IMR-90 (cell line): Measurements from ENCODE around the gene PSMA7. TPM values are rescaled to one million over a fixed set of nuclear protein-coding genes. Genes with fewer than 3 reads are reported as not detected.

Source experiments
- ATAC-seq: fragments of 200-7000 bp; cut with Tn5 transposase; 2 replicates; pipeline ENCODE4 v1.9.1; 2020; ENCODE audit warnings: low read depth, mild to moderate bottlenecking, moderate library complexity
- BruUV-seq: library from RNA; stranded (reverse); fragments of 400-500 nt; replicated peaks from 2 replicates; lab custom pipeline; 2021; lab: Mats Ljungman, UMichigan
- CTCF ChIA-PET: fragments of 300-600 bp; formaldehyde crosslinking; extraction: SDS; loops from one replicate; lab custom pipeline; 2021; ENCODE audit warnings: antibody characterized with exemption; lab: Yijun Ruan, JAX
- POLR2A ChIA-PET: fragments of 300-600 bp; sonication (Branson Sonifier 250); formaldehyde crosslinking; loops from one replicate; lab custom pipeline; 2022; ENCODE audit warnings: antibody characterized with exemption; ENCODE audit not compliant: unreplicated experiment; lab: Charles Lee
- DNase-seq: peaks from one replicate; pipeline ENCODE4 v3.0.0; 2013
- H2AFZ ChIP-seq: replicated peaks from 2 replicates; pipeline ENCODE3; 2013; ENCODE audit warnings: low read length, mild to moderate bottlenecking; ENCODE audit not compliant: poor library complexity
- H2AK5ac ChIP-seq: 2 replicates; pipeline ENCODE4 v1.6.1; 2013; ENCODE audit warnings: low read depth, low read length, inconsistent platforms
- H2AK9ac ChIP-seq: replicated peaks from 2 replicates; pipeline ENCODE3; 2013; ENCODE audit warnings: mild to moderate bottlenecking, low read depth, low read length, moderate library complexity; ENCODE audit not compliant: poor library complexity
- H2BK120ac ChIP-seq: 2 replicates; pipeline ENCODE4 v1.6.1; 2013; ENCODE audit warnings: low read depth, low read length, inconsistent platforms
- H2BK15ac ChIP-seq: 3 replicates; pipeline ENCODE4 v1.6.1; 2013; ENCODE audit warnings: low read depth, low read length, inconsistent platforms
- H2BK20ac ChIP-seq: 2 replicates; pipeline ENCODE4 v1.6.1; 2013; ENCODE audit warnings: low read depth, mild to moderate bottlenecking, inconsistent platforms, low read length, moderate library complexity
- H2BK5ac ChIP-seq: 2 replicates; pipeline ENCODE4 v1.6.1; 2013; ENCODE audit warnings: mild to moderate bottlenecking, low read depth, low read length, inconsistent platforms; ENCODE audit not compliant: poor library complexity, severe bottlenecking
- H3K14ac ChIP-seq: replicated peaks from 2 replicates; pipeline ENCODE4 v1.6.1; 2013; ENCODE audit warnings: low read depth, low read length, inconsistent platforms
- H3K18ac ChIP-seq: 2 replicates; pipeline ENCODE4 v1.6.1; 2013; ENCODE audit warnings: low read depth, low read length, control low read depth
- H3K23ac ChIP-seq: 2 replicates; pipeline ENCODE4 v1.6.1; 2013; ENCODE audit warnings: low read depth, low read length, inconsistent platforms
- H3K27ac ChIP-seq: 2 replicates; pipeline ENCODE4 v1.5.1; 2013; ENCODE audit warnings: mild to moderate bottlenecking, control low read depth, low read length; ENCODE audit not compliant: insufficient read depth
- H3K27me3 ChIP-seq: 2 replicates; pipeline ENCODE4 v1.6.1; 2013; ENCODE audit warnings: low read length; ENCODE audit not compliant: control insufficient read depth, insufficient read depth
- H3K36me3 ChIP-seq: 2 replicates; pipeline ENCODE4 v1.6.1; 2013; ENCODE audit warnings: low read length, mixed read lengths; ENCODE audit not compliant: control insufficient read depth, insufficient read depth
- H3K4ac ChIP-seq: 2 replicates; pipeline ENCODE4 v1.6.1; 2013; ENCODE audit warnings: low read depth, low read length, inconsistent platforms
- H3K4me1 ChIP-seq: 2 replicates; pipeline ENCODE4 v1.6.1; 2013; ENCODE audit warnings: low read length, mixed read lengths; ENCODE audit not compliant: control insufficient read depth, insufficient read depth
- H3K4me2 ChIP-seq: 2 replicates; pipeline ENCODE4 v1.6.1; 2013; ENCODE audit warnings: low read depth, mild to moderate bottlenecking, control low read depth, low read length, moderate library complexity
- H3K4me3 ChIP-seq: 2 replicates; pipeline ENCODE4 v1.5.1; 2013; ENCODE audit warnings: low read depth, mild to moderate bottlenecking, control low read depth, low read length, moderate library complexity; ENCODE audit not compliant: insufficient read depth
- H3K56ac ChIP-seq: 2 replicates; pipeline ENCODE4 v1.6.1; 2013; ENCODE audit warnings: low read length, inconsistent platforms; ENCODE audit not compliant: insufficient read depth; ENCODE audit errors: extremely low read depth
- H3K79me1 ChIP-seq, 2 experiments: 2 replicates each; pipeline ENCODE4 v1.6.1; 2013; ENCODE audit warnings: low read length in 2 of 2, inconsistent platforms in 1 of 2, low read depth in 1 of 2
- H3K9ac ChIP-seq: 2 replicates; pipeline ENCODE4 v1.6.1; 2013; ENCODE audit warnings: low read depth, low read length, control low read depth
- H3K9me1 ChIP-seq: 2 replicates; pipeline ENCODE4 v1.6.1; 2013; ENCODE audit warnings: low read length, inconsistent platforms; ENCODE audit not compliant: insufficient read depth
- H3K9me3 ChIP-seq: 2 replicates; pipeline ENCODE4 v1.6.1; 2013; ENCODE audit warnings: low read length; ENCODE audit not compliant: control insufficient read depth, insufficient read depth
- H4K20me1 ChIP-seq: 2 replicates; pipeline ENCODE4 v1.6.1; 2013; ENCODE audit warnings: low read length, inconsistent platforms; ENCODE audit not compliant: insufficient read depth
- H4K5ac ChIP-seq: 2 replicates; pipeline ENCODE4 v1.6.1; 2013; ENCODE audit warnings: mild to moderate bottlenecking, low read depth, low read length, control low read depth
- H4K8ac ChIP-seq, 2 experiments: 2 replicates each; pipeline ENCODE4 v1.6.1; 2013; ENCODE audit warnings: low read depth in 2 of 2, low read length in 2 of 2, control low read depth in 1 of 2, inconsistent platforms in 1 of 2
- H4K91ac ChIP-seq: 2 replicates; pipeline ENCODE4 v1.6.1; 2013; ENCODE audit warnings: low read depth, low read length, inconsistent platforms; ENCODE audit not compliant: insufficient read depth
- BHLHE40 ChIP-seq: fragments of 150-350 bp; IDR thresholded peaks from 2 replicates; pipeline ENCODE4 v1.6.1; 2016; ENCODE audit warnings: mild to moderate bottlenecking, low read depth, low read length
- CEBPB ChIP-seq: IDR thresholded peaks from 2 replicates; pipeline ENCODE4 v1.6.1; 2012; ENCODE audit warnings: low read depth, low read length, improper control_type of control experiment
- FOS ChIP-seq: fragments of 150-350 bp; IDR thresholded peaks from 2 replicates; pipeline ENCODE4 v1.6.1; 2016; ENCODE audit warnings: low read depth, low read length
- MAFK ChIP-seq: IDR thresholded peaks from 2 replicates; pipeline ENCODE4 v1.6.1; 2012; ENCODE audit warnings: low read depth, low read length, improper control_type of control experiment
- MXI1 ChIP-seq: IDR thresholded peaks from 2 replicates; pipeline ENCODE4 v1.6.1; 2012; ENCODE audit warnings: low read depth, mild to moderate bottlenecking, low read length, moderate library complexity, borderline replicate concordance
- NFE2L2 ChIP-seq: fragments of 150-350 bp; IDR thresholded peaks from 2 replicates; pipeline ENCODE4 v1.6.1; 2016; ENCODE audit warnings: low read depth, mild to moderate bottlenecking, low read length
- SMC3 ChIP-seq: fragments of 150-350 bp; IDR thresholded peaks from 2 replicates; pipeline ENCODE4 v1.6.1; 2016; ENCODE audit warnings: low read depth, mild to moderate bottlenecking, antibody characterized with exemption, low read length, moderate library complexity
- WGBS, 2 experiments: methylation state at CpG; one replicate each; pipeline versions ENCODE4 v1.1.5 to v1.1.7; 2013; ENCODE audit warnings: missing lambda C conversion rate in 2 of 2; ENCODE audit not compliant: insufficient read length in 1 of 2; ENCODE audit errors: extremely low coverage in 2 of 2; 5-methylcytosine and 5-hydroxymethylcytosine counted together
- dilution Hi-C: fragments of 300-500 bp; cut with HindIII; formaldehyde crosslinking; loops from one replicate; pipeline ENCODE4 v1.14.3; 2018; ENCODE audit warnings: low sequenced_read_pairs; ENCODE audit not compliant: unreplicated experiment
- in situ Hi-C: fragments of 300-500 bp; cut with MboI; formaldehyde crosslinking; loops from 3 replicates; pipeline ENCODE4 v1.14.3; 2019; ENCODE audit warnings: low sequenced_read_pairs, inconsistent platforms, mixed read lengths
- intact Hi-C: fragments of 100-400 bp; cut with micrococcal nuclease; formaldehyde crosslinking; loops from 2 replicates; pipeline ENCODE4 v1.10.0; 2022
- polyA plus RNA-seq, 3 experiments: library from polyadenylated mRNA; depleted of rRNA; stranded (reverse); fragments of >200 nt; gene quantifications; 2 replicates each; pipeline ENCODE4 v1.2.3, GENCODE V29; 2012; ENCODE audit warnings: low replicate concordance in 1 of 3
- total RNA-seq: library from RNA; depleted of rRNA; stranded (reverse); fragments of >200 nt; gene quantifications from 2 replicates; pipeline ENCODE4 v1.2.3, GENCODE V29; 2012
- TF ChIP-seq, protein P1 (sequence below): fragments of 150-350 bp; IDR thresholded peaks from 2 replicates; pipeline ENCODE4 v1.6.1; 2017; ENCODE audit warnings: mild to moderate bottlenecking, antibody characterized with exemption, low read length, low read depth

Gene PSMA7
- total and polyA plus RNA-seq, 2 of the 4 experiments (the other 2 are of a cell fraction) = 417 to 458 TPM

DNA sequence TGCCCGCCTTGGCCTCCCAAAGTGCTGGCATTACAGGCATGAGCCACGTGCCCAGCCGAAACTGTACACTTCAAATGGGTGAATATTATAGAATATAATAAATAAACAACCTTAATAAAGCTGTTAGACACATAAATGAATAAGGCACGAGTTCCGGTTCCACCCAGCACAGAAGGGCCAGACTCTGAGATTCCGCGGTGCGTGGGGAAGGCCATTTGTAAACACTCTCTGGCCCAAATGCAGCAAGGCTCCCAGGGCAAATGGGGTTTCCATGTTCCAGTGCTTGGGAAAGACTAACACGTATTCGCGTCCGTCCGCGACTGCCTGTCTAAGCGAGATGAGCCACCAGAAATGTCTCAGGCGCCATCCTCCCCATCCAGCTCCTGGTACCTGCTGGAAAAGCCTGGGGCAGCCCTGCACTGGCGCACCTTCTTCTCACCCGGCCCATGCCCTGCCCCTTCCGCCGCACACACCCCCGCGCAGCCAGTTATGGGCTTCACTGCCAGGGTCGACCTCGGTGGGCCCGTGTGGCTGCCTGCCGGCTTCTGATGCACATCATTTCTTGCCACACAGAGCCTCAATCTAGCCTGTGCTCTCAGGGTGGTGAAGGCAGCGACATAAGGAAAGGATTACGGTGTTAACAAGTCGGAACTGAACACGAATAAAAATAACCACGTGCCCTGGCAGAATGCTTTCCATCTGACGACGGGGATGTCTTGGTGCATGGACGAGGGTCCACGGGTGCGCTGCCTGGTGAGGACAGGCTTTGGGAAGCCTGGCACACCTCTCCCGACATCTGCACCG is 26.4 kb downstream of the PSMA7 start:
- Histone ChIP-seq H2BK20ac (no peak overlapping the region), H3K14ac (no peak overlapping the region), H3K79me1 (no peaks in the 10 kb centered on the region), H3K27me3 (peaks cover 33% of the 10 kb centered on the region), H2BK15ac (no peak overlapping the region), H4K91ac (no peak overlapping the region), H3K4me3 (no peak overlapping the region), H4K8ac (no peak overlapping the region), H3K23ac (no peak overlapping the region), H3K18ac (no peak overlapping the region), H3K27ac (no peak overlapping the region), H3K4me1 (no peaks in the 10 kb centered on the region), H4K5ac (no peak overlapping the region), H3K4ac (no peak overlapping the region), H2AFZ (no peak overlapping the region), H3K9ac (no peak overlapping the region), H2BK5ac (no peak overlapping the region), H2AK9ac (peak overlapping the region; percentile 61), H2BK120ac (no peak overlapping the region), H3K9me1 (no peaks in the 10 kb centered on the region), H2AK5ac (no peak overlapping the region), H3K56ac (no peak overlapping the region), H3K9me3 (peaks cover 17% of the 10 kb centered on the region), H4K20me1 (no peaks in the 10 kb centered on the region), H3K4me2 (no peak overlapping the region), H3K36me3 (no peaks in the 10 kb centered on the region)
- TF ChIP-seq NFE2L2 = no peak
- TF ChIP-seq, protein P1, sequence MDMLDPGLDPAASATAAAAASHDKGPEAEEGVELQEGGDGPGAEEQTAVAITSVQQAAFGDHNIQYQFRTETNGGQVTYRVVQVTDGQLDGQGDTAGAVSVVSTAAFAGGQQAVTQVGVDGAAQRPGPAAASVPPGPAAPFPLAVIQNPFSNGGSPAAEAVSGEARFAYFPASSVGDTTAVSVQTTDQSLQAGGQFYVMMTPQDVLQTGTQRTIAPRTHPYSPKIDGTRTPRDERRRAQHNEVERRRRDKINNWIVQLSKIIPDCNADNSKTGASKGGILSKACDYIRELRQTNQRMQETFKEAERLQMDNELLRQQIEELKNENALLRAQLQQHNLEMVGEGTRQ = no peak
- no peak for TF ChIP-seq SMC3
- no peak for TF ChIP-seq BHLHE40
- no peak for TF ChIP-seq MAFK
- TF ChIP-seq FOS = no peak
- TF ChIP-seq CEBPB = no peak
- no peak for TF ChIP-seq MXI1
- POLR2A ChIA-PET = no interaction called here
- ATAC-seq (no peak), DNase-seq (no peak)
- BruUV-seq = no TSS peak
- intact Hi-C loops = no loop called here
- CTCF ChIA-PET = no interaction called here
- dilution Hi-C loops = no loop called here
- in situ Hi-C loops = no loop called here
- 73% methylated on average over 28 of the region's 38 CpGs; no CpG with 5 or more reads in 1 of the 2 experiments for WGBS, 2 experiments
